MM.1S (cell line): ENCODE data around the gene CEP250.
"Not testable (repeated sequence)": the region's sequence is repeated elsewhere in the genome, so short reads cannot be mapped to it uniquely, and the experiment has no call there.

Source experiments
- DNase-seq: peaks from one replicate; pipeline ENCODE4 v3.0.0-alpha.2; 2015
- H2AFZ ChIP-seq: fragments of 300-600 bp; sonication (generic); 2 replicates; pipeline ENCODE4 v1.6.0; 2016; ENCODE audit warnings: antibody characterized with exemption, low read length
- H3F3A ChIP-seq: fragments of 300-600 bp; sonication (generic); 2 replicates; pipeline ENCODE4 v1.6.1; 2016; ENCODE audit warnings: mild to moderate bottlenecking, antibody characterized with exemption, low read length, moderate library complexity, mixed read lengths; ENCODE audit not compliant: insufficient read depth
- H3K27ac ChIP-seq: fragments of 300-600 bp; sonication (generic); 2 replicates; pipeline ENCODE4 v1.5.1; 2016; ENCODE audit warnings: mild to moderate bottlenecking, low read length
- H3K27me3 ChIP-seq: fragments of 300-600 bp; sonication (generic); replicated peaks from 2 replicates; pipeline ENCODE4 v1.6.0; 2016; ENCODE audit warnings: low read length; ENCODE audit not compliant: insufficient read depth
- H3K36me3 ChIP-seq: fragments of 300-600 bp; sonication (generic); replicated peaks from 2 replicates; pipeline ENCODE4 v1.6.1; 2016; ENCODE audit warnings: mild to moderate bottlenecking, low read length, mixed read lengths; ENCODE audit not compliant: insufficient read depth
- H3K4me1 ChIP-seq: fragments of 300-600 bp; sonication (generic); 2 replicates; pipeline ENCODE4 v1.6.1; 2016; ENCODE audit warnings: low read length, mixed read lengths
- H3K4me2 ChIP-seq: fragments of 300-600 bp; sonication (generic); 2 replicates; pipeline ENCODE4 v1.6.0; 2016; ENCODE audit warnings: low read depth, low read length
- H3K4me3 ChIP-seq: fragments of 300-600 bp; sonication (generic); 2 replicates; pipeline ENCODE4 v1.5.1; 2016; ENCODE audit warnings: low read length, mixed read lengths
- H3K79me2 ChIP-seq: fragments of 300-600 bp; sonication (generic); 2 replicates; pipeline ENCODE4 v1.6.1; 2016; ENCODE audit warnings: mixed run types, low read length, mixed read lengths
- H3K9ac ChIP-seq: fragments of 300-600 bp; sonication (generic); 2 replicates; pipeline ENCODE4 v1.6.1; 2016; ENCODE audit warnings: low read length, mixed read lengths
- H3K9me2 ChIP-seq: fragments of 300-600 bp; sonication (generic); replicated peaks from 2 replicates; pipeline ENCODE4 v1.6.1; 2016; ENCODE audit warnings: mild to moderate bottlenecking, low read length, mixed read lengths; ENCODE audit not compliant: insufficient read depth
- H3K9me3 ChIP-seq: fragments of 300-600 bp; sonication (generic); replicated peaks from 2 replicates; pipeline ENCODE4 v1.6.1; 2016; ENCODE audit warnings: mild to moderate bottlenecking, low read length, mixed read lengths; ENCODE audit not compliant: insufficient read depth
- H4K20me1 ChIP-seq: fragments of 300-600 bp; sonication (generic); 2 replicates; pipeline ENCODE4 v1.6.1; 2016; ENCODE audit warnings: mild to moderate bottlenecking, low read length, moderate library complexity, mixed read lengths; ENCODE audit not compliant: insufficient read depth
- CTCF ChIP-seq: fragments of 300-600 bp; sonication (generic); IDR thresholded peaks from 2 replicates; pipeline ENCODE4 v1.5.1; 2016; ENCODE audit warnings: antibody characterized with exemption, low read length, mixed read lengths
- EZH2 ChIP-seq: fragments of 300-600 bp; sonication (generic); optimal IDR thresholded peaks from 2 replicates; pipeline ENCODE3; 2017; ENCODE audit warnings: low read depth, mild to moderate bottlenecking, antibody characterized with exemption, low read length, mixed read lengths
- EZH2phosphoT487 ChIP-seq: fragments of 300-600 bp; sonication (generic); IDR thresholded peaks from 2 replicates; pipeline ENCODE4 v1.6.1; 2018; ENCODE audit warnings: antibody characterized with exemption, low read length

Gene CEP250

GRCh38 chr20:35541783-35542662, 86.6 kb downstream of the CEP250 start, which contains the start of gene ERGIC3:
TSS of gene ERGIC3 (plus strand) at chr20:35542078. CDS start at chr20:35542098, 20 bp downstream.
- Histone ChIP-seq H3K79me2 (peaks cover 5% of the 10 kb centered on the region; the same call in 1 of the 2 replicates), H3F3A (no peaks in the 10 kb centered on the region), H3K36me3 (no peaks in the 10 kb centered on the region), H3K27ac (peak within 1 kb of the TSS; percentile 13; the same call in 1 of the 2 replicates), H3K4me3 (peak within 1 kb of the TSS; percentile 90), H3K4me2 (peak within 1 kb of the TSS; percentile 88), H2AFZ (peak within 1 kb of the TSS; percentile 97), H3K9me2 (no peaks in the 10 kb centered on the region), H3K9me3 (no peaks in the 10 kb centered on the region), H4K20me1 (no peaks in the 10 kb centered on the region), H3K9ac (peak within 1 kb of the TSS; percentile 73), H3K27me3 (no peaks in the 10 kb centered on the region), H3K4me1 (peaks cover 4% of the 10 kb centered on the region; the same call in 1 of the 2 replicates)
- DNase-seq = peak; percentile 96
- TF ChIP-seq CTCF (no peak), EZH2 (no peak), EZH2phosphoT487 (no peak)

- H3K4me1 ChIP-seq = peaks cover 4% of the 10 kb centered on the region; the same call in 1 of the 2 replicates
- no peak for DNase-seq
- H3K27ac ChIP-seq = no peak overlapping the region
- H3K4me2 ChIP-seq = no peak overlapping the region
- H4K20me1 ChIP-seq = no peaks in the 10 kb centered on the region
- H3K27me3 ChIP-seq = no peaks in the 10 kb centered on the region
- peaks cover 5% of the 10 kb centered on the region; the same call in 1 of the 2 replicates for H3K79me2 ChIP-seq
- no peaks in the 10 kb centered on the region for H3F3A ChIP-seq
- H3K36me3 ChIP-seq = no peaks in the 10 kb centered on the region
- H3K9me3 ChIP-seq = no peaks in the 10 kb centered on the region
- H3K4me3 ChIP-seq = no peak overlapping the region
- H3K9ac ChIP-seq = no peak overlapping the region
- H3K9me2 ChIP-seq = no peaks in the 10 kb centered on the region
- no peak for TF ChIP-seq CTCF
- TF ChIP-seq EZH2phosphoT487 = no peak
- no peak for TF ChIP-seq EZH2
- H2AFZ ChIP-seq = no peak overlapping the region
These were observed 87.6 kb downstream of the CEP250 start for GRCh38 chr20:35542990-35543389.

GRCh38 chr20:35544436-35544835, 89.0 kb downstream of the CEP250 start:
- H3F3A ChIP-seq = no peaks in the 10 kb centered on the region
- H3K27me3 ChIP-seq = no peaks in the 10 kb centered on the region
- no peaks in the 10 kb centered on the region for H4K20me1 ChIP-seq
- no peak overlapping the region for H3K4me2 ChIP-seq
- H3K36me3 ChIP-seq = no peaks in the 10 kb centered on the region
- H3K79me2 ChIP-seq = peaks cover 5% of the 10 kb centered on the region; the same call in 1 of the 2 replicates
- no peak overlapping the region for H2AFZ ChIP-seq
- no peak overlapping the region for H3K4me3 ChIP-seq
- no peak overlapping the region for H3K27ac ChIP-seq
- H3K9me2 ChIP-seq = no peaks in the 10 kb centered on the region
- no peak overlapping the region for H3K9ac ChIP-seq
- TF ChIP-seq EZH2phosphoT487 = no peak
- TF ChIP-seq EZH2 = no peak
- TF ChIP-seq CTCF = no peak
- H3K4me1 ChIP-seq = peaks cover 4% of the 10 kb centered on the region; the same call in 1 of the 2 replicates
- DNase-seq = no peak
- no peaks in the 10 kb centered on the region for H3K9me3 ChIP-seq

- H3K27ac ChIP-seq = not testable (repeated sequence)
These were observed 89.5 kb downstream of the CEP250 start for GRCh38 chr20:35544941-35545340.

More at GRCh38 chr20:35544941-35545340, 89.5 kb downstream of the CEP250 start:
- not testable (repeated sequence) for H4K20me1 ChIP-seq, H3K4me3 ChIP-seq, H3K9ac ChIP-seq, H3K9me2 ChIP-seq, H2AFZ ChIP-seq, DNase-seq, H3K4me2 ChIP-seq, H3K9me3 ChIP-seq, H3F3A ChIP-seq, H3K27me3 ChIP-seq, H3K36me3 ChIP-seq, H3K79me2 ChIP-seq, H3K4me1 ChIP-seq
